Coronary artery (tissue), 2 donors: Measurements from ENCODE around the gene TMX3.
A peak's percentile ranks its signal among the peaks of the same experiment; 100 is the strongest.

ENCODE experiments used
- DNase-seq: peaks from one replicate; pipeline ENCODE4 v3.0.0-alpha.2; 2017; ENCODE audit warnings: low spot score
- H3K27ac ChIP-seq, 2 donors: fragments of 200-600 bp; sonication (generic); one replicate each; pipeline ENCODE4 v1.5.1; 2016 to 2019
- H3K4me3 ChIP-seq: fragments of 200-600 bp; sonication (generic); 2 replicates; pipeline ENCODE4 v1.5.1; 2016; ENCODE audit warnings: mild to moderate bottlenecking, moderate library complexity
- CTCF ChIP-seq: fragments of 200-600 bp; sonication (generic); IDR thresholded peaks from one replicate; pipeline ENCODE4 v1.5.1; 2019; ENCODE audit warnings: antibody characterized with exemption

TMX3 gene

GRCh38 chr18:68714712-68715496 lies at the start of gene TMX3:
Gene TMX3 (minus strand): TSS chr18:68715108. CDS start chr18:68714981, 127 bp downstream.
- Histone ChIP-seq H3K27ac (peak within 1 kb of the TSS; percentile 85 to 88), H3K4me3 (peak within 1 kb of the TSS; percentile 98)
- TF ChIP-seq CTCF, result no peak
- peak; percentile 91 for DNase-seq

GRCh38 chr18:68764016-68764415 lies 49.1 kb upstream of the TMX3 start:
- no peak for TF ChIP-seq CTCF
- no peak for DNase-seq

GRCh38 chr18:68763083-68763482 lies 48.2 kb upstream of the TMX3 start:
- no peak for TF ChIP-seq CTCF
- H3K27ac ChIP-seq, result no peak overlapping the region
- H3K4me3 ChIP-seq, result no peak overlapping the region
- DNase-seq, result no peak

More at GRCh38 chr18:68764016-68764415, 49.1 kb upstream of the TMX3 start:
- no peak overlapping the region for H3K4me3 ChIP-seq
- no peak overlapping the region for H3K27ac ChIP-seq

- Histone ChIP-seq H3K27ac (no peak overlapping the region), H3K4me3 (no peak overlapping the region)
- TF ChIP-seq CTCF, result no peak
- DNase-seq, result no peak
These were observed 44.4 kb upstream of the TMX3 start for GRCh38 chr18:68759308-68759707.

GRCh38 chr18:68757126-68757525 lies 42.2 kb upstream of the TMX3 start:
- no peak for TF ChIP-seq CTCF
- Histone ChIP-seq H3K4me3 (no peak overlapping the region), H3K27ac (no peak overlapping the region)
- DNase-seq, result no peak

- no peak for DNase-seq
- no peak for TF ChIP-seq CTCF
- H3K4me3 ChIP-seq, result no peak overlapping the region
- no peak overlapping the region for H3K27ac ChIP-seq
These were observed 27.3 kb upstream of the TMX3 start for GRCh38 chr18:68742206-68742605.

- no peak for TF ChIP-seq CTCF
- no peak for DNase-seq
- Histone ChIP-seq H3K4me3 (no peak overlapping the region), H3K27ac (no peak overlapping the region)
These were observed 26.1 kb upstream of the TMX3 start for GRCh38 chr18:68740966-68741365.
